ENCODE measurements around the gene DUSP15. TPM values are rescaled to one million over a fixed set of nuclear protein-coding genes. Genes with fewer than 3 reads are reported as not detected.

DUSP15 gene
- total RNA-seq, 2 donors from 2014 or later = 2.9 to 3.6 TPM

DNA sequence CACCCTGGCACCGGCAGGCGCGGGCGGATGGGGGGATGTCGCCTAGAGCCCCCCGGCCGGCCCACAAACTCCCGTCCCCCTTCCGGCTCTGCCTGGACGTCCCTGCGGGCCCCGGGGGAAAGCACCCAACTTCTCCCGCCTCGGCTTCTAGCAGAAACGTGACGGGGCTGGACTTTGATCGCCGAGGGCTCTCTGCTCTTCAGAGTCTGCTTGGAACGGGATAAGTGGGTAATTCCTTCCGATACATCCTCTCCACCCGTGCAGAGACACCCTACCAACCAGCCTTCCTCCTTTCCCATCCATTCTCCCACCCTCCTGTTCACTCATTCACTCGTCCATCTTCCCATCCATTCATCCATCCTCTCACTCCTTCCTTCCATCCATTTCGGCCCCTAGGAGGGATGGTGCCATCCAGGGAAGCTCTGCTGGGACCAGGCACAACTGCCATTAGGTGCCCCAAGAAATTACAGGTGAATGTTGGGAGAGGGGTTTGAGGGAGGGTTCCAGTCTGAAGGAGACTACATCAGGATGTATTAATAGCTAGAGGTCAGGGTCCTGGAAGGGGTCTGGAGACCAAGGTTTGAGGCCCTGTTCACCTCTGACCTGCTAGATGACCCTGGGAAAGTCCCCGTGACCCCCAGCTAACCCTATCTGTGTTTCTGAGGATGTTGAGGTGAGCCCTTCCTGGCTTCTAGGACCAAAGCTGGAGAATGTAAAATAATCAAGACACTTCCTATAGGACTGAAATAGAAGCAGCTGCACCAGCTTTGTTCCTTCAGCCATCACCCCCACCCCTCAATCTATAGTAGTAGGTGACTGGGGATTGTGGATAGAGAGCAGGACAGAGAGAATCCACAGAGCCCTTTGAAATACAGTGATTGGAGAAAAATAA is 645 bp upstream of the DUSP15 start:
- H3K27ac ChIP-seq = peak overlapping the region in 3 of 4 donors; percentile 46 to 54 (median 52)
- H3K4me3 ChIP-seq = peak overlapping the region; percentile 15 to 51
- H3K9me3 ChIP-seq = no peaks in the 10 kb centered on the region
- H3K27me3 ChIP-seq = no peaks in the 10 kb centered on the region
- ATAC-seq (peak; percentile 57), DNase-seq (peak in 3 of 4 donors; percentile 38 to 56 (median 38))
- no peaks in the 10 kb centered on the region for H3K36me3 ChIP-seq (replicated peaks in 1 of 2; ENCODE audit: insufficient read depth in 1 of 2, low read depth in 2 of 2)
- TF ChIP-seq POLR2A (IDR thresholded peaks at IDR 0.05) = no peak
- TF ChIP-seq, protein P1, sequence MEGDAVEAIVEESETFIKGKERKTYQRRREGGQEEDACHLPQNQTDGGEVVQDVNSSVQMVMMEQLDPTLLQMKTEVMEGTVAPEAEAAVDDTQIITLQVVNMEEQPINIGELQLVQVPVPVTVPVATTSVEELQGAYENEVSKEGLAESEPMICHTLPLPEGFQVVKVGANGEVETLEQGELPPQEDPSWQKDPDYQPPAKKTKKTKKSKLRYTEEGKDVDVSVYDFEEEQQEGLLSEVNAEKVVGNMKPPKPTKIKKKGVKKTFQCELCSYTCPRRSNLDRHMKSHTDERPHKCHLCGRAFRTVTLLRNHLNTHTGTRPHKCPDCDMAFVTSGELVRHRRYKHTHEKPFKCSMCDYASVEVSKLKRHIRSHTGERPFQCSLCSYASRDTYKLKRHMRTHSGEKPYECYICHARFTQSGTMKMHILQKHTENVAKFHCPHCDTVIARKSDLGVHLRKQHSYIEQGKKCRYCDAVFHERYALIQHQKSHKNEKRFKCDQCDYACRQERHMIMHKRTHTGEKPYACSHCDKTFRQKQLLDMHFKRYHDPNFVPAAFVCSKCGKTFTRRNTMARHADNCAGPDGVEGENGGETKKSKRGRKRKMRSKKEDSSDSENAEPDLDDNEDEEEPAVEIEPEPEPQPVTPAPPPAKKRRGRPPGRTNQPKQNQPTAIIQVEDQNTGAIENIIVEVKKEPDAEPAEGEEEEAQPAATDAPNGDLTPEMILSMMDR (IDR thresholded peaks at IDR 0.05) = no peak
- peaks cover 16% of the 10 kb centered on the region for H3K4me1 ChIP-seq
- WGBS, 2 donors = 7 to 12% methylated on average over 12 to 24 of the region's 24 CpGs
- intact Hi-C loops (cut with DNase I) = no loop called here

DNA sequence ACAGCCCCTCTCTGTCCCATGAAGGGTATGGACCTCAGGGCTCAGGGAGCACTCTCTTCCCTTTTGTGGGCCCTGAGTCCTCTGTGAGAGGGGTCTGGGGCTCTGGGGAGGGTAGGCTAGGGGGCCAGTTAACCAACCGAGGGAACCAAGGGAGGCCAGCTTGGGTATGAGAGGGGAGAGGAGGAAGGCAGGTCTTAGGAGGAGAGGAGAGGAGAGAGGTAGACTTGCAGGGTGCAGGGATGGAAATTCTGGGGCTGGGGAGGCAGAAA is 720 bp downstream of the DUSP15 start:
- Histone ChIP-seq H3K36me3 (replicated peaks in 1 of 2; ENCODE audit: insufficient read depth in 1 of 2, low read depth in 2 of 2) (no peaks in the 10 kb centered on the region), H3K4me1 (peaks cover 16% of the 10 kb centered on the region), H3K9me3 (no peaks in the 10 kb centered on the region), H3K4me3 (no peak overlapping the region), H3K27ac (no peak overlapping the region), H3K27me3 (no peaks in the 10 kb centered on the region)
- no peak for DNase-seq
- intact Hi-C loops (cut with DNase I) = no loop called here
- ATAC-seq = no peak
- WGBS, 2 donors = 10 to 15% methylated on average over 1 of the region's 1 CpG
- TF ChIP-seq POLR2A (IDR thresholded peaks at IDR 0.05) = no peak
- TF ChIP-seq, protein P1 (IDR thresholded peaks at IDR 0.05) = no peak

DNA sequence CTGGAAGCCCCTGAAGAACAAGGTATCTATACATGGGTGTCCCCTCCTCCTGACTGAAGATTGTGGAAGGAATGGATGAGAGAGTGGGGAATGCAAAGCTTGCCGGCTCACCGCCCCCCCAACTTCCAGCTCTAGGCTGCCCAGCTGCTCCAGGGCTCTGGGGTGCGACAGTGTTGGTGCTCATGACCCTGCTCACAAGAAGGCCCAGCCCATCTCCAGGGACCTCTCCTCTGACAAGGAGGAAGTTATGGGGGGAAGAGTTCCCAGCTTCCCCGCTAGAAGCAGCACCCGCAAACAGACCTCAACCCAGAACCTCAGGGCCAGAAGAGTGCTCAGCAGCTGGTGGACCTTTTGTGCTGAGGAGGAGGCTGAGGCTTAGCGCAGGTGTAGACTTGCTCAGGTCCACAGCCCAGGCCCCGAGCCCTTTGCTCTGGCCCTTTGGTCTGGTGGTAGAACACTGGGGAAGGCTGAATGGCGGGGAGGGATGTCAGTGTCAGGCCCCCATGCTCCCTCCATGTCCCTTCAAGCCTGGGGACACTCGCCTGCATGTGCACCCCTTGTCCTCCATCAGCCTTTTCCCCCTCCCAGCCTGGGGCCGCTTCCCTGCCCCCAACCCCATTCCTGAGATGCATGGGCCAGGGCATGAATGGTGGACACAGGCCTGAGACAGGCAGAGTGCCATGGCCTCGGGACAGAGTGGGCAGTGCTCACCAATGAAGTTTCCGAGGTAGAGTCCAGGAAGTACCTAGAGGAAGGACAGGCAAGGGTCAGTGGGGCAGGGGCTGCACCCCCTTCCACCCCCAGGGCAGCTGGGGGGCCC is 1.3 kb downstream of the DUSP15 start:
- TF ChIP-seq POLR2A (IDR thresholded peaks at IDR 0.05) = no peak
- TF ChIP-seq, protein P1 (IDR thresholded peaks at IDR 0.05) = no peak
- intact Hi-C loops (cut with DNase I) = no loop called here
- no peak overlapping the region for H3K27ac ChIP-seq
- DNase-seq (no peak), ATAC-seq (no peak)
- no peaks in the 10 kb centered on the region for H3K27me3 ChIP-seq
- no peak overlapping the region for H3K4me3 ChIP-seq
- H3K9me3 ChIP-seq = no peaks in the 10 kb centered on the region
- 69 to 83% methylated on average over 6 to 12 of the region's 12 CpGs for WGBS, 2 donors
- peaks cover 16% of the 10 kb centered on the region for H3K4me1 ChIP-seq
- H3K36me3 ChIP-seq (replicated peaks in 1 of 2; ENCODE audit: insufficient read depth in 1 of 2, low read depth in 2 of 2) = no peaks in the 10 kb centered on the region

DNA sequence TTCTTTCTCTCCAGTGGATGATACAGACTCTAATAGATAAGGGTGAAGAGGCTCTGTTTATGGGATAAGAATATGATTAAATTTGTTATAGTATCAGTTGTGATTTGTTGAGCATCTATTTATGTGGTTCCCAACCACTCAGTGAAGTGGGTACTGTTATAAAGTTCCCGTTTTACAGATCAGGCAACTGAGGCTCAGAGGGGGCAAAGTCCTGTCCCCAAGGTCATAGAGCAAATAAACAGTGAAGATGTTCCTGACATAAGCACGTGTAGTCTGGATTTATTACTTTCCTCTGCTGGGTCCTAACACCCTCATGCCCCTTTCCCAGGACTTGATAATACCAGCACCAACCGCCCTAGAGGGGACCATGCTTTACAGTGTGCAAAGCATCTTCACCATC is 4.1 kb downstream of the DUSP15 start:
- Histone ChIP-seq H3K27ac (no peak overlapping the region), H3K9me3 (no peaks in the 10 kb centered on the region), H3K36me3 (replicated peaks in 1 of 2; ENCODE audit: insufficient read depth in 1 of 2, low read depth in 2 of 2) (no peaks in the 10 kb centered on the region), H3K4me1 (peaks cover 24% of the 10 kb centered on the region), H3K4me3 (no peak overlapping the region), H3K27me3 (no peaks in the 10 kb centered on the region)
- intact Hi-C loops (cut with DNase I) = no loop called here
- DNase-seq = no peak
- TF ChIP-seq, protein P1 (IDR thresholded peaks at IDR 0.05) = no peak
- TF ChIP-seq POLR2A (IDR thresholded peaks at IDR 0.05) = no peak
- WGBS, 2 donors = 61 to 62% methylated on average over 3 of the region's 3 CpGs
- ATAC-seq = no peak

Measured in body of pancreas (tissue), 4 donors.